WTC11 (cell line): ENCODE results near the gene SGCD. TPM values are rescaled to one million over a fixed set of nuclear protein-coding genes. Genes with fewer than 3 reads are reported as not detected.

Experiments
- ATAC-seq: fragments of 200-7000 bp; cut with Tn5 transposase; 2 replicates; pipeline ENCODE4 v1.10.0; 2021; ENCODE audit warnings: mild to moderate bottlenecking, moderate library complexity
- CTCF ChIA-PET: fragments of 300-600 bp; sonication (Branson Sonifier 250); formaldehyde crosslinking; loops from one replicate; lab custom pipeline; 2021; ENCODE audit warnings: antibody characterized with exemption; lab: Charles Lee
- POLR2A ChIA-PET: fragments of 350-600 bp; sonication (Branson Sonifier 250); formaldehyde crosslinking; loops from one replicate; lab custom pipeline; 2021; ENCODE audit warnings: antibody characterized with exemption; lab: Charles Lee
- DNase-seq: peaks from one replicate; pipeline ENCODE4 v3.0.0; 2021; ENCODE audit warnings: low spot score
- H3K27ac Mint-ChIP-seq: 2 replicates; pipeline ENCODE4 v1.8.0; 2021; ENCODE audit warnings: mixed read lengths
- H3K27me3 Mint-ChIP-seq: 2 replicates; pipeline ENCODE4 v1.8.0; 2021; ENCODE audit warnings: low read depth, mild to moderate bottlenecking, moderate library complexity, mixed read lengths
- H3K36me3 Mint-ChIP-seq: 2 replicates; pipeline ENCODE4 v1.8.0; 2021; ENCODE audit warnings: mixed read lengths
- H3K4me1 Mint-ChIP-seq: 2 replicates; pipeline ENCODE4 v1.8.0; 2022; ENCODE audit warnings: mixed read lengths
- H3K4me3 Mint-ChIP-seq: 2 replicates; pipeline ENCODE4 v1.8.0; 2021; ENCODE audit warnings: mild to moderate bottlenecking, moderate library complexity, mixed read lengths
- H3K9me3 Mint-ChIP-seq: 2 replicates; pipeline ENCODE4 v1.8.0; 2021; ENCODE audit warnings: mixed read lengths
- AFF4 ChIP-seq: sonication (generic); formaldehyde crosslinking; IDR thresholded peaks from 2 replicates; pipeline ENCODE4 v1.8.1; 2023; ENCODE audit warnings: mild to moderate bottlenecking, missing genetic modification reagents, borderline replicate concordance
- AR ChIP-seq: fragments of 250-450 bp; sonication (Bioruptor Pico); IDR thresholded peaks from 2 replicates; pipeline ENCODE4 v1.9.0; 2021; ENCODE audit warnings: mild to moderate bottlenecking
- ATF6 ChIP-seq: sonication (generic); formaldehyde crosslinking; IDR thresholded peaks from 2 replicates; pipeline ENCODE4 v1.8.1; 2023; ENCODE audit warnings: mild to moderate bottlenecking, missing genetic modification reagents
- E2F4 ChIP-seq: sonication (generic); formaldehyde crosslinking; IDR thresholded peaks from 2 replicates; pipeline ENCODE4 v1.8.1; 2022; ENCODE audit warnings: low read depth, mild to moderate bottlenecking, moderate library complexity, missing genetic modification reagents, borderline replicate concordance
- ETV6 ChIP-seq: sonication (generic); formaldehyde crosslinking; IDR thresholded peaks from 2 replicates; pipeline ENCODE4 v1.8.1; 2022; ENCODE audit warnings: mild to moderate bottlenecking, missing genetic modification reagents
- FOXJ3 ChIP-seq: sonication (generic); formaldehyde crosslinking; IDR thresholded peaks from 2 replicates; pipeline ENCODE4 v1.9.0; 2021; ENCODE audit warnings: missing genetic modification reagents, mild to moderate bottlenecking, borderline replicate concordance
- GABPB1 ChIP-seq: sonication (generic); formaldehyde crosslinking; IDR thresholded peaks from 2 replicates; pipeline ENCODE4 v1.8.1; 2023; ENCODE audit warnings: mild to moderate bottlenecking, missing genetic modification reagents
- HMGXB4 ChIP-seq: sonication (generic); formaldehyde crosslinking; IDR thresholded peaks from 2 replicates; pipeline ENCODE4 v1.8.1; 2023; ENCODE audit warnings: mild to moderate bottlenecking, moderate library complexity, missing genetic modification reagents
- IRF2 ChIP-seq: sonication (generic); formaldehyde crosslinking; IDR thresholded peaks from 2 replicates; pipeline ENCODE4 v1.8.0; 2022; ENCODE audit warnings: low read depth, missing genetic modification reagents, borderline replicate concordance
- JAZF1 ChIP-seq: fragments of 250-450 bp; sonication (Bioruptor Pico); IDR thresholded peaks from 2 replicates; pipeline ENCODE4 v1.9.0; 2021; ENCODE audit warnings: moderate library complexity, mild to moderate bottlenecking, inconsistent platforms
- JUN ChIP-seq: sonication (generic); formaldehyde crosslinking; IDR thresholded peaks from 2 replicates; pipeline ENCODE4 v1.8.0; 2023; ENCODE audit warnings: mild to moderate bottlenecking, missing genetic modification reagents
- KAT7 ChIP-seq: sonication (generic); formaldehyde crosslinking; IDR thresholded peaks from 2 replicates; pipeline ENCODE4 v1.8.1; 2023; ENCODE audit warnings: missing genetic modification reagents, mild to moderate bottlenecking, borderline replicate concordance
- PREB ChIP-seq: sonication (generic); formaldehyde crosslinking; IDR thresholded peaks from 2 replicates; pipeline ENCODE4 v1.8.1; 2022; ENCODE audit warnings: mild to moderate bottlenecking, missing genetic modification reagents, moderate library complexity, borderline replicate concordance
- ZNF281 ChIP-seq: sonication (generic); formaldehyde crosslinking; IDR thresholded peaks from 2 replicates; pipeline ENCODE4 v1.8.0; 2023; ENCODE audit warnings: mild to moderate bottlenecking, missing genetic modification reagents
- ZNF396 ChIP-seq: fragments of 250-450 bp; sonication (Bioruptor Pico); IDR thresholded peaks from 2 replicates; pipeline ENCODE4 v1.8.0; 2021; ENCODE audit warnings: mild to moderate bottlenecking, moderate library complexity, borderline replicate concordance
- ZNF512 ChIP-seq: sonication (generic); formaldehyde crosslinking; IDR thresholded peaks from 2 replicates; pipeline ENCODE4 v1.8.1; 2022; ENCODE audit warnings: missing genetic modification reagents, borderline replicate concordance
- total RNA-seq: library from RNA; stranded (reverse); gene quantifications from 3 replicates; pipeline ENCODE4 v1.2.3, GENCODE V29; 2021

SGCD gene
- total RNA-seq, 1 experiment from 2014 or later = 0.33 TPM

- no peaks in the 10 kb centered on the region for H3K27me3 Mint-ChIP-seq
- H3K27ac Mint-ChIP-seq = no peak overlapping the region
- H3K36me3 Mint-ChIP-seq = peaks cover 9% of the 10 kb centered on the region
- CTCF ChIA-PET = no interaction called here
- peaks cover 22% of the 10 kb centered on the region for H3K9me3 Mint-ChIP-seq
- no peak for ATAC-seq
- no peaks in the 10 kb centered on the region for H3K4me1 Mint-ChIP-seq
- no peak for DNase-seq
- POLR2A ChIA-PET = interaction anchor here (0.5 kb wide), 1 partner anchor 103 kb away, joined by 3 read pairs; no protein-coding TSS in a partner anchor
- no peak overlapping the region for H3K4me3 Mint-ChIP-seq
- TF ChIP-seq ETV6 (CRISPR knock-in tag) (no peak), PREB (no peak), KAT7 (CRISPR knock-in tag) (no peak), AFF4 (CRISPR knock-in tag) (no peak), IRF2 (CRISPR knock-in tag) (no peak), HMGXB4 (CRISPR knock-in tag) (no peak), FOXJ3 (CRISPR knock-in tag) (no peak), ZNF396 (CRISPR knock-in tag) (no peak), GABPB1 (CRISPR knock-in tag) (no peak), E2F4 (CRISPR knock-in tag) (no peak), ZNF512 (CRISPR knock-in tag) (no peak), JAZF1 (CRISPR knock-in tag) (no peak), ZNF281 (CRISPR knock-in tag) (no peak), AR (no peak), ATF6 (CRISPR knock-in tag) (no peak), JUN (CRISPR knock-in tag) (no peak)
Measured at GRCh38 chr5:156597276-156597675, 270.3 kb downstream of the SGCD start.
